ENCODE results near the gene FAM227A.
"Not testable (repeated sequence)": the region's sequence is repeated elsewhere in the genome, so short reads cannot be mapped to it uniquely, and the experiment has no call there.

The FAM227A gene

GRCh38 chr22:38611559-38611958, 44.6 kb downstream of the FAM227A start:
- no peak overlapping the region for H3K4me3 ChIP-seq (ENCODE audit: low read depth, low read length)
- no peak for DNase-seq (ENCODE audit: low read depth)
- TF ChIP-seq, protein P1, sequence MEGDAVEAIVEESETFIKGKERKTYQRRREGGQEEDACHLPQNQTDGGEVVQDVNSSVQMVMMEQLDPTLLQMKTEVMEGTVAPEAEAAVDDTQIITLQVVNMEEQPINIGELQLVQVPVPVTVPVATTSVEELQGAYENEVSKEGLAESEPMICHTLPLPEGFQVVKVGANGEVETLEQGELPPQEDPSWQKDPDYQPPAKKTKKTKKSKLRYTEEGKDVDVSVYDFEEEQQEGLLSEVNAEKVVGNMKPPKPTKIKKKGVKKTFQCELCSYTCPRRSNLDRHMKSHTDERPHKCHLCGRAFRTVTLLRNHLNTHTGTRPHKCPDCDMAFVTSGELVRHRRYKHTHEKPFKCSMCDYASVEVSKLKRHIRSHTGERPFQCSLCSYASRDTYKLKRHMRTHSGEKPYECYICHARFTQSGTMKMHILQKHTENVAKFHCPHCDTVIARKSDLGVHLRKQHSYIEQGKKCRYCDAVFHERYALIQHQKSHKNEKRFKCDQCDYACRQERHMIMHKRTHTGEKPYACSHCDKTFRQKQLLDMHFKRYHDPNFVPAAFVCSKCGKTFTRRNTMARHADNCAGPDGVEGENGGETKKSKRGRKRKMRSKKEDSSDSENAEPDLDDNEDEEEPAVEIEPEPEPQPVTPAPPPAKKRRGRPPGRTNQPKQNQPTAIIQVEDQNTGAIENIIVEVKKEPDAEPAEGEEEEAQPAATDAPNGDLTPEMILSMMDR (IDR thresholded peaks at IDR 0.05; ENCODE audit: low read depth, low read length, missing control alignments): no peak

GRCh38 chr22:38610234-38610633, 46.0 kb downstream of the FAM227A start:
- DNase-seq (ENCODE audit: low read depth): no peak
- TF ChIP-seq, protein P1 (IDR thresholded peaks at IDR 0.05; ENCODE audit: low read depth, low read length, missing control alignments): no peak

GRCh38 chr22:38608992-38609750, 47.0 kb downstream of the FAM227A start:
- H3K4me3 ChIP-seq (ENCODE audit: low read depth, low read length): no peak overlapping the region
- DNase-seq (ENCODE audit: low read depth): no peak
- TF ChIP-seq, protein P1 (IDR thresholded peaks at IDR 0.05; ENCODE audit: low read depth, low read length, missing control alignments): no peak

More at GRCh38 chr22:38610234-38610633, 46.0 kb downstream of the FAM227A start:
- no peak overlapping the region for H3K4me3 ChIP-seq (ENCODE audit: low read depth, low read length)

DNA sequence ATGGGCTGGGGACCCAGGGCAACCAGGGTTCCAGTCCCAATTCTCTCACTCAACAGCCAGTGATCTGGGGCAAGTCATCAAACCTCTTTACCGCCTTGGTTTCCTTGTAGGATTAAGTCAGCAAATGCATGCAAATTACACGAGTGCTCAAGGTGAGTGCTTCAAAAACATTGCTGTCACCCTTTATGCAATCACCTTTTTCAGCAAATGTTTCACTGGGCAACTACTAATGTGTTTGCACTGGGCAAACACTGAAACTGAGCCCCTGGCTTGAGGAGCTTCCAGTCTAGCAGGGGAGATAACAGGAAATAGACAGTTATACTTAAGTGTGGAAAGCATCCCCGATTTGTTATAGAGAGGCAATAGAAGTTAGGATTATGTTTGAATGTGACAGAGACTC, 48.5 kb downstream of the FAM227A start:
- no peak for DNase-seq (ENCODE audit: low read depth)
- H3K4me3 ChIP-seq (ENCODE audit: low read depth, low read length): no peak overlapping the region
- TF ChIP-seq, protein P1 (IDR thresholded peaks at IDR 0.05; ENCODE audit: low read depth, low read length, missing control alignments): no peak

- DNase-seq (ENCODE audit: low read depth): no peak
- no peak overlapping the region for H3K4me3 ChIP-seq (ENCODE audit: low read depth, low read length)
- TF ChIP-seq, protein P1 (IDR thresholded peaks at IDR 0.05; ENCODE audit: low read depth, low read length, missing control alignments): no peak
These were observed 54.0 kb downstream of the FAM227A start for GRCh38 chr22:38602166-38602565.

- no peak for DNase-seq (ENCODE audit: low read depth)
- TF ChIP-seq, protein P1 (IDR thresholded peaks at IDR 0.05; ENCODE audit: low read depth, low read length, missing control alignments): no peak
- H3K4me3 ChIP-seq (ENCODE audit: low read depth, low read length): no peak overlapping the region
These were observed 54.9 kb downstream of the FAM227A start for GRCh38 chr22:38601221-38601764.

DNA sequence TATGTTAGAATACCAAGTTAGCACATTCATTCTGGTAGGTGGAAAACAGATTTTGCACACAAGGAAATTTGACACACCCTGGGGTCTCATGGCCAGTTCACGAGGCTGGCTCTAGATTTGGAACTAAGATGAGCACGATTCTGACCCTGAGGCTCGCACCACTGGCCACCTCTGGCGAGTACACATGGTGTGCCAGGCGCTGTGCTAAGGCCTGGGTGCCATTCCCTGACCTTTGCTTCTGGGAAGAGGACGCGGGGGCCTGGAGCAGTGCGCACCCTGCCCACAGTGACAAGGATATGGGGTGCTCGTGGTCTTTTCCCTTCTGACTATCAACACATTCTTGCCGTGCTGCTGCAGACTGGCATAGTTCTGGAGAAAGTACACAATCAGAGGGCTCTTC, 56.7 kb downstream of the FAM227A start:
- H3K4me3 ChIP-seq (ENCODE audit: low read depth, low read length): no peak overlapping the region
- TF ChIP-seq, protein P1 (IDR thresholded peaks at IDR 0.05; ENCODE audit: low read depth, low read length, missing control alignments): no peak
- DNase-seq (ENCODE audit: low read depth): no peak

GRCh38 chr22:38582923-38583322, 73.3 kb downstream of the FAM227A start:
- not testable (repeated sequence) for DNase-seq (ENCODE audit: low read depth); H3K4me3 ChIP-seq (ENCODE audit: low read depth, low read length)
